Measurements from ENCODE around the gene TEX13B.

The TEX13B gene

GRCh38 chrX:107982356-107982755, at the start of gene TEX13B:
TEX13B (minus strand) TSS chrX:107982370; CDS start chrX:107982127, 243 bp downstream.
- Mint-ChIP-seq H3K36me3 (ENCODE audit: low read depth) (no peaks in the 10 kb centered on the region), H3K27me3 (ENCODE audit: low read depth) (no peaks in the 10 kb centered on the region), H3K4me3 (no peak within 1 kb of the TSS), H3K9me3 (no peaks in the 10 kb centered on the region), H3K27ac (no peak within 1 kb of the TSS), H3K4me1 (ENCODE audit: low read depth) (no peaks in the 10 kb centered on the region)

GRCh38 chrX:108029928-108030711, 48.0 kb upstream of the TEX13B start:
- H3K4me3 Mint-ChIP-seq, result no peak overlapping the region
- H3K4me1 Mint-ChIP-seq (ENCODE audit: low read depth), result no peaks in the 10 kb centered on the region
- H3K9me3 Mint-ChIP-seq, result no peaks in the 10 kb centered on the region
- no peak overlapping the region for H3K27ac Mint-ChIP-seq
- H3K27me3 Mint-ChIP-seq (ENCODE audit: low read depth), result no peaks in the 10 kb centered on the region
- no peaks in the 10 kb centered on the region for H3K36me3 Mint-ChIP-seq (ENCODE audit: low read depth)

GRCh38 chrX:108028854-108029253, 46.7 kb upstream of the TEX13B start:
- H3K27ac Mint-ChIP-seq, result no peak overlapping the region
- H3K27me3 Mint-ChIP-seq (ENCODE audit: low read depth), result no peaks in the 10 kb centered on the region
- H3K9me3 Mint-ChIP-seq, result no peaks in the 10 kb centered on the region
- H3K36me3 Mint-ChIP-seq (ENCODE audit: low read depth), result no peaks in the 10 kb centered on the region
- H3K4me1 Mint-ChIP-seq (ENCODE audit: low read depth), result no peaks in the 10 kb centered on the region
- no peak overlapping the region for H3K4me3 Mint-ChIP-seq

GRCh38 chrX:108025954-108026600, 43.9 kb upstream of the TEX13B start:
- peaks cover 10% of the 10 kb centered on the region for H3K4me1 Mint-ChIP-seq (ENCODE audit: low read depth)
- no peaks in the 10 kb centered on the region for H3K9me3 Mint-ChIP-seq
- H3K27me3 Mint-ChIP-seq (ENCODE audit: low read depth), result peaks cover 3% of the 10 kb centered on the region
- H3K27ac Mint-ChIP-seq, result no peak overlapping the region
- no peaks in the 10 kb centered on the region for H3K36me3 Mint-ChIP-seq (ENCODE audit: low read depth)
- no peak overlapping the region for H3K4me3 Mint-ChIP-seq

GRCh38 chrX:108025376-108025775, 43.2 kb upstream of the TEX13B start:
- Mint-ChIP-seq H3K36me3 (ENCODE audit: low read depth) (no peaks in the 10 kb centered on the region), H3K4me1 (ENCODE audit: low read depth) (peaks cover 13% of the 10 kb centered on the region), H3K4me3 (no peak overlapping the region), H3K27ac (no peak overlapping the region), H3K9me3 (no peaks in the 10 kb centered on the region), H3K27me3 (ENCODE audit: low read depth) (peaks cover 3% of the 10 kb centered on the region)

- H3K27ac Mint-ChIP-seq, result no peak overlapping the region
- no peaks in the 10 kb centered on the region for H3K9me3 Mint-ChIP-seq
- H3K36me3 Mint-ChIP-seq (ENCODE audit: low read depth), result peaks cover 3% of the 10 kb centered on the region
- peaks cover 3% of the 10 kb centered on the region for H3K27me3 Mint-ChIP-seq (ENCODE audit: low read depth)
- no peak overlapping the region for H3K4me3 Mint-ChIP-seq
- H3K4me1 Mint-ChIP-seq (ENCODE audit: low read depth), result peaks cover 31% of the 10 kb centered on the region
Observed at GRCh38 chrX:108022491-108023089, 40.4 kb upstream of the TEX13B start.

- Mint-ChIP-seq H3K27ac (no peak overlapping the region), H3K4me1 (ENCODE audit: low read depth) (peaks cover 33% of the 10 kb centered on the region), H3K4me3 (no peak overlapping the region), H3K27me3 (ENCODE audit: low read depth) (peaks cover 6% of the 10 kb centered on the region), H3K9me3 (no peaks in the 10 kb centered on the region), H3K36me3 (ENCODE audit: low read depth) (peaks cover 3% of the 10 kb centered on the region)
Observed at GRCh38 chrX:108020631-108021030, 38.5 kb upstream of the TEX13B start.

- peaks cover 6% of the 10 kb centered on the region for H3K27me3 Mint-ChIP-seq (ENCODE audit: low read depth)
- peaks cover under 1% of the 10 kb centered on the region for H3K9me3 Mint-ChIP-seq
- H3K27ac Mint-ChIP-seq, result peak overlapping the region; percentile 66
- H3K4me3 Mint-ChIP-seq, result peak overlapping the region; percentile 70
- H3K36me3 Mint-ChIP-seq (ENCODE audit: low read depth), result peaks cover 3% of the 10 kb centered on the region
- H3K4me1 Mint-ChIP-seq (ENCODE audit: low read depth), result peaks cover 33% of the 10 kb centered on the region
Observed at GRCh38 chrX:108019382-108019875, 37.3 kb upstream of the TEX13B start.

GRCh38 chrX:108018656-108019381, 36.6 kb upstream of the TEX13B start:
- peak overlapping the region; percentile 66 for H3K27ac Mint-ChIP-seq
- H3K27me3 Mint-ChIP-seq (ENCODE audit: low read depth), result peaks cover 11% of the 10 kb centered on the region
- H3K4me1 Mint-ChIP-seq (ENCODE audit: low read depth), result peaks cover 33% of the 10 kb centered on the region
- H3K36me3 Mint-ChIP-seq (ENCODE audit: low read depth), result peaks cover 3% of the 10 kb centered on the region
- H3K4me3 Mint-ChIP-seq, result peak overlapping the region; percentile 70
- H3K9me3 Mint-ChIP-seq, result peaks cover 7% of the 10 kb centered on the region

- Mint-ChIP-seq H3K9me3 (no peaks in the 10 kb centered on the region), H3K36me3 (ENCODE audit: low read depth) (no peaks in the 10 kb centered on the region), H3K4me1 (ENCODE audit: low read depth) (no peaks in the 10 kb centered on the region), H3K27ac (no peak overlapping the region), H3K4me3 (no peak overlapping the region), H3K27me3 (ENCODE audit: low read depth) (peaks cover 22% of the 10 kb centered on the region)
Observed at GRCh38 chrX:108001218-108001814, 19.1 kb upstream of the TEX13B start.

GRCh38 chrX:108000751-108001150, 18.6 kb upstream of the TEX13B start:
- Mint-ChIP-seq H3K36me3 (ENCODE audit: low read depth) (no peaks in the 10 kb centered on the region), H3K9me3 (no peaks in the 10 kb centered on the region), H3K4me3 (no peak overlapping the region), H3K27ac (no peak overlapping the region), H3K27me3 (ENCODE audit: low read depth) (peaks cover 22% of the 10 kb centered on the region), H3K4me1 (ENCODE audit: low read depth) (no peaks in the 10 kb centered on the region)

GRCh38 chrX:107996124-107996523, 14.0 kb upstream of the TEX13B start:
- Mint-ChIP-seq H3K27me3 (ENCODE audit: low read depth) (no peaks in the 10 kb centered on the region), H3K9me3 (no peaks in the 10 kb centered on the region), H3K36me3 (ENCODE audit: low read depth) (no peaks in the 10 kb centered on the region), H3K27ac (no peak overlapping the region), H3K4me3 (no peak overlapping the region), H3K4me1 (ENCODE audit: low read depth) (no peaks in the 10 kb centered on the region)

- Mint-ChIP-seq H3K9me3 (no peaks in the 10 kb centered on the region), H3K36me3 (ENCODE audit: low read depth) (no peaks in the 10 kb centered on the region), H3K27ac (no peak overlapping the region), H3K4me3 (no peak overlapping the region), H3K27me3 (ENCODE audit: low read depth) (peaks cover 3% of the 10 kb centered on the region), H3K4me1 (ENCODE audit: low read depth) (no peaks in the 10 kb centered on the region)
Observed at GRCh38 chrX:107985033-107985432, 2.9 kb upstream of the TEX13B start.

GRCh38 chrX:107979534-107979933, 2.6 kb downstream of the TEX13B start:
- Mint-ChIP-seq H3K27me3 (ENCODE audit: low read depth) (no peaks in the 10 kb centered on the region), H3K4me3 (no peak overlapping the region), H3K27ac (no peak overlapping the region), H3K9me3 (no peaks in the 10 kb centered on the region), H3K4me1 (ENCODE audit: low read depth) (no peaks in the 10 kb centered on the region), H3K36me3 (ENCODE audit: low read depth) (no peaks in the 10 kb centered on the region)
